ENCODE results near the gene SLC2A10. TPM values are rescaled to one million over a fixed set of nuclear protein-coding genes. Genes with fewer than 3 reads are reported as not detected.

Gene SLC2A10
- total RNA-seq, 1 experiment from 2014 or later = 1.6 TPM

DNA sequence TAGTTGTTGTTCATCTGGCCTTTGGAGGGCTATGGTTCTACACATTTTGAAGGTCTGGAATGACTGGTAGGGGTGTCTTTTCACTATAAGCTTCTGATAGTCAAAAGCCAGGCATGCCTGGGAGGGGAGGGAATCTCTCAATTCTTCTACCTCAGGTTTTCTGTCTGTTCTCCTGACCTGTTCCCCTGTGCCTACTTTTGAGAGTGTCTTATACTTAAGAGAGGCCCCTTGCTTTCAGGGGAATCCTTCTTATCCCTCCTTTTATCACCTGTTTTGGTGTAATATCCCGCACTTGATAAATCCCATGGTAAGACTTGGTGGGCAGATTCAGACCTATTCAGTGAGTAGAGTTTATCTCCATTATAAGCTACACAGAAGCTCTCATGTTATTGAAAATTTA, 47.8 kb upstream of the SLC2A10 start:
- Histone ChIP-seq H3K4me1 (ENCODE audit: control insufficient read depth, insufficient read depth, low read length) (no peaks in the 10 kb centered on the region), H3K9me3 (ENCODE audit: control insufficient read depth, insufficient read depth, low read depth, low read length) (no peaks in the 10 kb centered on the region), H3K27ac (ENCODE audit: low read length) (no peak overlapping the region), H3K27me3 (ENCODE audit: control insufficient read depth, insufficient read depth, low read length) (peaks cover 4% of the 10 kb centered on the region; the same call in 1 of the 2 replicates), H3K4me3 (ENCODE audit: low read depth in 2 of 2, low read length in 2 of 2) (no peak overlapping the region), H3K36me3 (ENCODE audit: control insufficient read depth, insufficient read depth, low read length) (no peaks in the 10 kb centered on the region)
- in situ Hi-C loops (cut with HindIII; ENCODE audit: low pct_unique_long_range_greater_than_20kb, low sequenced_read_pairs) (no loop called here), intact Hi-C loops (cut with micrococcal nuclease; ENCODE audit: unreplicated experiment) (no loop called here)
- ATAC-seq (no peak), DNase-seq (ENCODE audit: low read depth, low spot score) (no peak)
- BruUV-seq (replicated peaks) = no TSS peak
- TF ChIP-seq REST (IDR thresholded peaks at IDR 0.05; ENCODE audit: insufficient read depth in 1 of 2, low read depth in 2 of 2, low read length in 1 of 2) = no peak
- TF ChIP-seq POLR2AphosphoS5 (IDR thresholded peaks at IDR 0.05; ENCODE audit: low read depth, low read length) = no peak
- TF ChIP-seq SIN3A (IDR thresholded peaks at IDR 0.05; ENCODE audit: borderline replicate concordance, insufficient read depth, low read depth, low read length) = no peak
- TF ChIP-seq CTCF (IDR thresholded peaks at IDR 0.05) = no peak
- no peak for TF ChIP-seq TCF7L2 (IDR thresholded peaks at IDR 0.05; ENCODE audit: low read depth, low read length)
- ChIA-PET CTCF (no interaction called here), POLR2A (no interaction called here)

- DNase-seq (ENCODE audit: low read depth, low spot score) = no peak
- BruUV-seq (replicated peaks) = no TSS peak
- Histone ChIP-seq H3K4me1 (ENCODE audit: control insufficient read depth, insufficient read depth, low read length) (no peaks in the 10 kb centered on the region), H3K27ac (ENCODE audit: low read length) (no peak overlapping the region), H3K4me3 (ENCODE audit: low read depth in 2 of 2, low read length in 2 of 2) (no peak overlapping the region), H3K9me3 (ENCODE audit: control insufficient read depth, insufficient read depth, low read depth, low read length) (no peaks in the 10 kb centered on the region), H3K36me3 (ENCODE audit: control insufficient read depth, insufficient read depth, low read length) (no peaks in the 10 kb centered on the region), H3K27me3 (ENCODE audit: control insufficient read depth, insufficient read depth, low read length) (0 out of 2 replicates have a peak, but pooled peaks cover 4% of the 10 kb centered on the region)
- POLR2A ChIA-PET = interaction anchor here (0.6 kb wide), 1 partner anchor 347 kb away, joined by 3 read pairs; no protein-coding TSS in a partner anchor
- no peak for TF ChIP-seq POLR2AphosphoS5 (IDR thresholded peaks at IDR 0.05; ENCODE audit: low read depth, low read length)
- TF ChIP-seq REST (IDR thresholded peaks at IDR 0.05; ENCODE audit: insufficient read depth in 1 of 2, low read depth in 2 of 2, low read length in 1 of 2) = no peak
- no peak for TF ChIP-seq SIN3A (IDR thresholded peaks at IDR 0.05; ENCODE audit: borderline replicate concordance, insufficient read depth, low read depth, low read length)
- TF ChIP-seq TCF7L2 (IDR thresholded peaks at IDR 0.05; ENCODE audit: low read depth, low read length) = no peak
- no peak for TF ChIP-seq CTCF (IDR thresholded peaks at IDR 0.05)
- CTCF ChIA-PET = no interaction called here
- no peak for ATAC-seq
- in situ Hi-C loops (cut with HindIII; ENCODE audit: low pct_unique_long_range_greater_than_20kb, low sequenced_read_pairs) = no loop called here
- intact Hi-C loops (cut with micrococcal nuclease; ENCODE audit: unreplicated experiment) = no loop called here
Measured at GRCh38 chr20:46663531-46663930, 45.9 kb upstream of the SLC2A10 start.

Measured in Panc1 (cell line).